HUES6 (cell line): ENCODE measurements around the gene NPAS4.
"Not testable (repeated sequence)": the region's sequence is repeated elsewhere in the genome, so short reads cannot be mapped to it uniquely, and the experiment has no call there.

ENCODE experiments used
- H3K27ac ChIP-seq: 2 replicates; pipeline ENCODE4 v1.7.0; 2013; ENCODE audit warnings: low read depth, mild to moderate bottlenecking, low read length, inconsistent platforms
- H3K27me3 ChIP-seq: 2 replicates; pipeline ENCODE4 v1.6.1; 2013; ENCODE audit warnings: low read length; ENCODE audit not compliant: control insufficient read depth, insufficient read depth
- H3K36me3 ChIP-seq: 2 replicates; pipeline ENCODE4 v1.6.1; 2013; ENCODE audit warnings: low read length; ENCODE audit not compliant: control insufficient read depth, insufficient read depth
- H3K4me1 ChIP-seq: 2 replicates; pipeline ENCODE4 v1.6.1; 2013; ENCODE audit warnings: low read length; ENCODE audit not compliant: control insufficient read depth, insufficient read depth
- H3K4me3 ChIP-seq: 2 replicates; pipeline ENCODE4 v1.5.1; 2013; ENCODE audit warnings: low read depth, low read length
- H3K9ac ChIP-seq: one replicate; pipeline ENCODE4 v1.6.1; 2013; ENCODE audit warnings: mild to moderate bottlenecking, low read length
- H3K9me3 ChIP-seq: 2 replicates; pipeline ENCODE4 v1.6.1; 2013; ENCODE audit warnings: low read depth, low read length; ENCODE audit not compliant: control insufficient read depth, insufficient read depth

NPAS4 gene

DNA sequence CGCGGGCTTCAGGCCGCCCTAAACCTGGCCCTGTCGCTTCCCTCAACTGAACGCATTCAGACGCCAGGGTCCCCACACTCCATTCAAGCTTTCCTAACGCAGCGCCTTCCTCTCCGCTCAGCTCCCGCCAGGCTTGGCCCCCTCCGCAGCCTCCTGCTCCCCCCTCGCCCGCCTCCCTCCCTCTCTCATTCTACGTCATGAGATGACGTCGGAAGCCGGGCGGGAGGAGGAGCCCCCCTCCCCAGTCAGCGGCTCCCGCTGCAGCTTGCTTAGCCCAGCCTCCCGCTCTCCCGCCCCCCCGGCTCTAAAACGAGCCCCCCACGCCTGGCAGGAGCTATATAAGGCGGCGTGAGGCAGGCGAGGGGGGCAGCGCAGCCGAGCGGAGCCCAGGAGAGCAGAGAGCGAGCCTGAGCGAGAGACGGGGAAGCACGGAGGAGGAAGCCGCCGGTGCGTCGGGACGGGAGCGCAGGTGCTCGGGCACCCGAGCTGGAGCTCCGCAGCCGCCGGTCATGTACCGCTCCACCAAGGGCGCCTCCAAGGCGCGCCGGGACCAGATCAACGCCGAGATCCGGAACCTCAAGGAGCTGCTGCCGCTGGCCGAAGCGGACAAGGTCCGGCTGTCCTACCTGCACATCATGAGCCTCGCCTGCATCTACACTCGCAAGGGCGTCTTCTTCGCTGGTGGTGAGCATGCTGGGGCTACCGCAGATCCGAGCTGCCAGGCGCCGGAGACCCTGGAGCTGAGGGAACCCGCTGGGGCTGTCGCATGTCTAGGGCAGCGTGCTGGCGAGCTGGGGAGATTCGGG, at the start of gene NPAS4:
Gene NPAS4 (plus strand): TSS at position 365 of the 806 bp plus-strand sequence. CDS start 145 bp downstream, at position 510.
- Histone ChIP-seq H3K9ac (peak within 1 kb of the TSS; percentile 47), H3K4me3 (peak within 1 kb of the TSS; percentile 56), H3K27ac (no peak within 1 kb of the TSS), H3K27me3 (peaks cover 39% of the 10 kb centered on the region), H3K36me3 (no peaks in the 10 kb centered on the region), H3K4me1 (peaks cover 25% of the 10 kb centered on the region), H3K9me3 (no peaks in the 10 kb centered on the region)

DNA sequence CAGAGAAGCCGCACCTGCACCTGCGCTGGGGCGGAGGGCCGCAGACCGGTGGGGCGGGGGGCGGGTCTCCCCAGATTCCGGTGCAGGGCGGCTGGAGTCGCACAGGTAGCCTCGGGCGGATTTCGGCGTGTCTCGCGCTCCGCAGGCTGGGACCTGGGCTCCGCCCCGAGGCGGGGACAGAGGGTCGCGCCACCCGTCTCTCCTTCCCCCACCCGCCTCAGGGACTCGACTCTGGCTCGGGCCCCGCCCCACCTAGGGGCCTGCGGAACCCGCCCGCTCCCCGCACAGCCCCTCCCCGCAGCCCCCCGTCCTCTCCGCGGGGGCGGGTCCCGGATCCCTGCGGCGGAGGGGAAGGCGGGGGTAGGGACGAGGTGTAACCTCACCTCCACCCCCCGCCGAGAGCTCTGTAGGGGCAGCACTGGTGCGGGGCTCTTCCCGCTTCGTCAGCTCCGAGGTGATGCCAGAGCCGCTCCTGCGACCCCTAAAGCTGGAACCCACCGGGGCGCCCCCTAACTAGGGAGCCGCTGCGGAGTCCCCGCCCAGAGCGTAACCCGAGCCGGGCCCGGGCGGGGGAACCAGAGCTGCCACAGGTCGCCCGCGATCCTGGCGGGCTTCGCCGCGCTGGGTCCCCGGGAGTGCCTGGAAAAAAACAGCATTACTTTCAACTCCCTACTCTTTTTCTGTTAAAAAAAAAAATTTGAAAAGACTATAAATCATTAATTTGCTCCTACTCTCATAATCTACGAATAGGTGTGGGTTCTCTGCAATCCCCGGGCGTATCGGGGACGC, 49.0 kb upstream of the NPAS4 start, which contains the start of gene SLC29A2:
Gene SLC29A2 (minus strand): TSS at position 134 of the 789 bp plus-strand sequence. CDS start 169 bp downstream, outside the sequence.
- H3K9ac ChIP-seq = peak within 1 kb of the TSS; percentile 84
- peak within 1 kb of the TSS; percentile 67 for H3K27ac ChIP-seq
- no peaks in the 10 kb centered on the region for H3K27me3 ChIP-seq
- H3K9me3 ChIP-seq = no peaks in the 10 kb centered on the region
- peaks cover 20% of the 10 kb centered on the region for H3K4me1 ChIP-seq
- peaks cover 26% of the 10 kb centered on the region for H3K36me3 ChIP-seq
- peak within 1 kb of the TSS; percentile 83 for H3K4me3 ChIP-seq

- H3K36me3 ChIP-seq = peaks cover 12% of the 10 kb centered on the region
- no peak overlapping the region for H3K27ac ChIP-seq
- H3K9ac ChIP-seq = no peak overlapping the region
- peaks cover 20% of the 10 kb centered on the region for H3K4me1 ChIP-seq
- no peaks in the 10 kb centered on the region for H3K27me3 ChIP-seq
- no peak overlapping the region for H3K4me3 ChIP-seq
- no peaks in the 10 kb centered on the region for H3K9me3 ChIP-seq
Measured at GRCh38 chr11:66373265-66373664, 47.6 kb upstream of the NPAS4 start.

GRCh38 chr11:66373690-66374287, 47.0 kb upstream of the NPAS4 start:
- H3K4me3 ChIP-seq, H3K27me3 ChIP-seq, H3K9ac ChIP-seq, H3K36me3 ChIP-seq, H3K27ac ChIP-seq, H3K9me3 ChIP-seq: not testable (repeated sequence)
- H3K4me1 ChIP-seq = peaks cover 20% of the 10 kb centered on the region

- not testable (repeated sequence) for H3K9ac ChIP-seq, H3K36me3 ChIP-seq, H3K4me3 ChIP-seq, H3K27ac ChIP-seq, H3K4me1 ChIP-seq, H3K9me3 ChIP-seq, H3K27me3 ChIP-seq
Measured at GRCh38 chr11:66380264-66380663, 40.6 kb upstream of the NPAS4 start.

DNA sequence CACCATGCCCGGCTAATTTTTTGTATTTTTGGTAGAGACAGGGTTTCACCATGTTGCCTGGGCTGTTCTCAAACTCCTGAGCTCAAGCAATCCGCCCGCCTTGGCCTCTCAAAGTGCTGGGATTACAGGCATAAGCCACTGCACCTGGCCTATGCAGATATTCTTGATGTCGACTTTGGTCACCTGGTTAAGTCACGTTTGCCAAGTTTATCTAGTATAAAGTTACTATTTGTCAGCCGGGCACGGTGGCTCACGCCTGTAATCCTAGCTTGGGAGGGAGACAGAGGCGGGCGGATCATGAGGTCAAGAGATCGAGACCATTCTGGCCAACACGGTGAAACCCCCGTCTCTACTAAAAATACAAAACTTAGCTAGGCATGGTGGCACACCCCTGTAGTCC, 36.5 kb upstream of the NPAS4 start:
- not testable (repeated sequence) for H3K27me3 ChIP-seq, H3K9ac ChIP-seq, H3K36me3 ChIP-seq, H3K9me3 ChIP-seq, H3K27ac ChIP-seq, H3K4me3 ChIP-seq, H3K4me1 ChIP-seq

DNA sequence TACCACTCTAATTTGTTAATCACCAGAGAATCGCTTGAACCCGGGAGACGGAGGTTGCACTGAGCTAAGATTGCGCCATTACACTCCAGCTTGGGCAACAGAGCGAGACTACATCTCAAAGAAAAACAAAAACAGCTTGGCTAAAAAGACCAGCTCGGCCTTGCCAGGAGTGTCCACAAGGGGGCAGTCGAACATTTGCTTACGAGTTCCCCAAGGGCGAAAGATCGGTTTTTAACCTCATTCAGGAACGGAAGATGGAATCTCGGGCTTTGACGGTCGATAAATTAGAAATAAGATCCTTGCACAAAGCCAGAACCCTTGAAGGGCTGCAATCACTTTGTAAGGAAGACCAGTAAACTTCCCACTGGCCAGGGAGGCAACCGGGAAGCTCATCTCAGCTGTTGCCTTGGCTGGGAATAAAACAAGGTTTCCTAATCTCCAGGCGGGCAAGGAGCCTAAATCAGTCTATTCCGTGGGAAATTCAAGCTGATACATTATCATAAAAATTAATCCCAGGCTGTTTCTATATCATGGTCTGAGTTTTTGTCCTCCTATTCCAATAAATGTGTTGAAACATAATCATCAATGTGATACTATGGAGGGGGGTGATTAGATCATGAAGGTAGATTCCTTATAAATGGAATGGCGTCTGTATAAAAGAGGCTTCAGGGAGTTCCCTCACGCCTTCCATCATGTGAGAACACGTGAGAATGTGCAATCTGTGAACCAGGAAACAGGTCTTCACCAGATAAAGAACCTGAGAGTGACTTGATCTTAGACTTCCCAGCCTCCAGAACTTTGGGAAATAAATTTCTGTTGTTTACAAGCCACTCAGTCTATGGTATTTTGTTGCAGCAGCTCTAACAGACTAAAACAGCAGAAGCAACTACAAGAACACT, 34.4 kb upstream of the NPAS4 start:
- Histone ChIP-seq H3K27me3 (no peaks in the 10 kb centered on the region), H3K4me3 (peak overlapping the region; percentile 37), H3K27ac (no peak overlapping the region)

GRCh38 chr11:66388780-66389386, 32.0 kb upstream of the NPAS4 start:
- no peaks in the 10 kb centered on the region for H3K9me3 ChIP-seq
- H3K4me1 ChIP-seq = peaks cover 3% of the 10 kb centered on the region; the same call in 1 of the 2 replicates
- no peak overlapping the region for H3K9ac ChIP-seq
- no peaks in the 10 kb centered on the region for H3K27me3 ChIP-seq
- H3K36me3 ChIP-seq = no peaks in the 10 kb centered on the region
- no peak overlapping the region for H3K27ac ChIP-seq
- no peak overlapping the region for H3K4me3 ChIP-seq

More for the DNA sequence above, 34.4 kb upstream of the NPAS4 start:
- no peaks in the 10 kb centered on the region for H3K36me3 ChIP-seq
- H3K9me3 ChIP-seq = no peaks in the 10 kb centered on the region
- peaks cover 3% of the 10 kb centered on the region; the same call in 1 of the 2 replicates for H3K4me1 ChIP-seq
- H3K9ac ChIP-seq = no peak overlapping the region

GRCh38 chr11:66391322-66391721, 29.5 kb upstream of the NPAS4 start:
- Histone ChIP-seq H3K4me3 (no peak overlapping the region), H3K36me3 (no peaks in the 10 kb centered on the region), H3K9ac (no peak overlapping the region), H3K9me3 (no peaks in the 10 kb centered on the region), H3K4me1 (peaks cover 3% of the 10 kb centered on the region; the same call in 1 of the 2 replicates), H3K27me3 (no peaks in the 10 kb centered on the region), H3K27ac (no peak overlapping the region)

- Histone ChIP-seq H3K27ac (no peak overlapping the region), H3K9me3 (no peaks in the 10 kb centered on the region), H3K9ac (no peak overlapping the region), H3K4me1 (no peaks in the 10 kb centered on the region), H3K27me3 (no peaks in the 10 kb centered on the region), H3K36me3 (no peaks in the 10 kb centered on the region), H3K4me3 (no peak overlapping the region)
Measured at GRCh38 chr11:66393954-66394353, 26.9 kb upstream of the NPAS4 start.
